WI38 (cell line): ENCODE measurements around the gene TRIM8.

Experiments used
- H3K4me3 ChIP-seq: 2 replicates; pipeline ENCODE4 v1.5.1; 2011; ENCODE audit warnings: low read depth, mild to moderate bottlenecking, control low read depth, low read length
- CTCF ChIP-seq: IDR thresholded peaks from 2 replicates; pipeline ENCODE4 v1.5.1; 2012; ENCODE audit warnings: low read depth, mild to moderate bottlenecking, control low read depth, low read length

The TRIM8 gene

GRCh38 chr10:102633287-102633686, 11.0 kb upstream of the TRIM8 start:
- H3K4me3 ChIP-seq = 0 out of 2 replicates have a peak overlapping the region, but pooled peaks have one; percentile 2
- TF ChIP-seq CTCF = no peak

GRCh38 chr10:102633848-102634247, 10.4 kb upstream of the TRIM8 start:
- no peak overlapping the region for H3K4me3 ChIP-seq
- TF ChIP-seq CTCF = no peak

GRCh38 chr10:102634686-102635085, 9.6 kb upstream of the TRIM8 start:
- no peak overlapping the region for H3K4me3 ChIP-seq
- TF ChIP-seq CTCF = no peak

- no peak overlapping the region for H3K4me3 ChIP-seq
- no peak for TF ChIP-seq CTCF
Measured at GRCh38 chr10:102635377-102635776, 8.9 kb upstream of the TRIM8 start.

- H3K4me3 ChIP-seq = no peak overlapping the region
- TF ChIP-seq CTCF = no peak
Measured at GRCh38 chr10:102639537-102639936, 4.7 kb upstream of the TRIM8 start.

GRCh38 chr10:102641402-102641801, 2.9 kb upstream of the TRIM8 start:
- H3K4me3 ChIP-seq = peak overlapping the region; percentile 93
- TF ChIP-seq CTCF = no peak

GRCh38 chr10:102641880-102642735, 2.2 kb upstream of the TRIM8 start:
- peak overlapping the region; percentile 93 for H3K4me3 ChIP-seq
- no peak for TF ChIP-seq CTCF
